T1000 (cell line): ENCODE results near the gene SMIM11.
"Not testable (repeated sequence)": the region's sequence is repeated elsewhere in the genome, so short reads cannot be mapped to it uniquely, and the experiment has no call there.

ENCODE experiments used
- DNase-seq: peaks from one replicate; lab custom pipeline; 2025; ENCODE audit warnings: mixed read lengths; lab: John Stamatoyannopoulos, UW

SMIM11 gene

DNA sequence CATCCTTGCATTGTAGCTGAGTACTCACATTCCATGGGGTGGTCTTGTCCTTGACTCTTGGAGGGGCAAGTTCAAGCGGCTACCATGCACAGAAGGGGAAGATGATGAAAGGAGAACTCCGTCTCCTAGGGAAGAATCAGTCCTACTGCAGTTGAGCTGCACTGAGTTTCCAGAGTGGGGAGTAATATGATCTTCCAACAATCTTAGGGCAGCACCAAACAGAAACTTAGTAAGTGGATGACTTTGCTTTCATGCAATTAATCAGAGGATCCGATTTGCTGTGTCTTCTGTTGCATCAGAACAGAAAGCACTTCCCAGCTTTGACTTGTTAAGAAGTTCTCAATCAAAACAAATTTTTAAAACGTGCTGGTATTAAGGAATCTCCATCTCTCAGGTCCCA, 48.5 kb downstream of the SMIM11 start, which contains the start of gene SMIM34:
TSS of gene SMIM34 (minus strand) at position 147 of the 400 bp plus-strand sequence. CDS start at position 35, 112 bp downstream.
- not testable (repeated sequence) for DNase-seq

DNA sequence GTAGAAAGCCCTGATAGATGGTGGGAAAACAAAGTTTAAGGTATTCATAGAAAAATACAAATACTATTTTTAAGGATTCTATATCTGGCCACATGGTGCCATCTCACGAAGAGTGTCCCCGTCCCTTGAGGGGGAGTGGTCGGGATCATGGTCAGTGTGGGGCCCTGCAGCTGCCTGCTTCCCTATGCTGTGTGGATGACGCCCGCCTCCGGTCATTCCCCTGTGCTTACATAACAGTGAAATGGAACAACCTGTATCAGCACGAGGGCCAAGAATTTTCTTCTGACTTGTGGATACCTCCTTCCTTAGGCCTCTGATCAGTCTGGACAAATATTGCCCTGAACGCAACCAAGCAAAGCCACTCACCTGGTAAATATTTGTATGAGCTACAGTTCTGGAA, 52.0 kb downstream of the SMIM11 start:
- not testable (repeated sequence) for DNase-seq

DNA sequence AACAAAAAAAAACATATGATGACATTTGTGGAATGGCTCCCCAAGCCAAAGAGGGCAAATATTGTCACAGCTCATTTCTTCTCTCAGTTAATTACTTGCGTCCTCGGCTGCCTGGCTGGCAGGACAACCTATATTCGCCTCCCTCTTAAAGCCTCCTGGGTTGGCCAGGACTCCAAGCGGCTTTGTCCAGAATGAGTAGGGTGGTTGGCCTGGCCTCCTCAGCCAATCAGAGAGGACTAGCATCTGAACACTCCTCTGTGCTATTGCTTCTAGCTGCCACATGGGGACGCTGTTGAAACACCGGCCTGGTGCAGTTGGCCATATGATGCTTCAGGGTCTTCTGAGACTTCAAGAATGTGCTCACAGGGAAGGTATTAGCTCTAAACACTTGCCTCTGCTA, 53.1 kb downstream of the SMIM11 start:
- not testable (repeated sequence) for DNase-seq

DNA sequence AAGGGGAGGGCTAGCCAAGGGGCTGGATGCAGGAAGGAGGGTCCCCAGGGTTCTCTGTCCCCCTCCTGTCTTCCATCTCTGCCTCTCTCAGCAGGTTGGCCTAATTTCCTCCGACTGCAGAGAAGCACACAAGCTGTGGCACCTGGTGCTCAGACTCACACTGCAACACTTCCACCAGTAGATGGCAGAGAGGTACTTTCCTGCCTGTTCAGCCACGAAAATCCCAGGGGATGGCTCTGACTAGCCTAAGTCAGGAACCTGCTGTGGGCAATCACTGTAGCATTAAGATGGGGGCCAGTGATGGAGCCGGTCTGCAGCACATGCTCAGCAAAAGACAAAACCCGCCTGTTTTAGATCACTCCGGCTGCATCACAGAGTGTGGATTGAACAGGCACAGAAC, 54.4 kb downstream of the SMIM11 start:
- DNase-seq = not testable (repeated sequence)
